ENCODE data around the gene PGM5. TPM values are rescaled to one million over a fixed set of nuclear protein-coding genes. Genes with fewer than 3 reads are reported as not detected.

The PGM5 gene
- total RNA-seq, 1 donor from 2014 or later, result not detected

DNA sequence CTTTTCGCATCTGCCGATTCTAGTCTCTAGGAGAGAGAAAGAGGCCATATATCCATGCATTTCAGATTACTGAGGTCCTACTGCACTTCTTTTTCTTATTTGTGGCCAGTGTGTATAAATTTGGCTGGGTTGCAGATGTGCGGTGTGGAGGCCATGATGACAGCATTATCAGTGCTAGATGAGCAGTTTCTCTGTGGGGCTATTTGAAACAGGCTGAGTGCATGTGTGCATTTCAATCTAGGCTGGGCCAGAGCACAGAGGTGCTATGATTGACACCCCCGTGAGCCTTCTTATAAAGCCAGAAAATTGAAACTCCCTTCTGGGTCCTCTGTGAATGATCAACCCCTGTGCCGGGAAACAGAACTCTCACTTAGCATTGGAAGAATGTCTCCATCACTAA, 114.2 kb downstream of the PGM5 start:
- no peak for DNase-seq
- no peaks in the 10 kb centered on the region for H3K36me3 Mint-ChIP-seq (ENCODE audit: unreplicated experiment)
- no peaks in the 10 kb centered on the region for H3K4me1 Mint-ChIP-seq (ENCODE audit: low read depth, unreplicated experiment)
- no peaks in the 10 kb centered on the region for H3K9me3 Mint-ChIP-seq (ENCODE audit: unreplicated experiment)
- no peak overlapping the region for H3K4me3 Mint-ChIP-seq (ENCODE audit: unreplicated experiment)
- H3K27ac Mint-ChIP-seq (ENCODE audit: unreplicated experiment), result no peak overlapping the region
- TF ChIP-seq, protein P1, sequence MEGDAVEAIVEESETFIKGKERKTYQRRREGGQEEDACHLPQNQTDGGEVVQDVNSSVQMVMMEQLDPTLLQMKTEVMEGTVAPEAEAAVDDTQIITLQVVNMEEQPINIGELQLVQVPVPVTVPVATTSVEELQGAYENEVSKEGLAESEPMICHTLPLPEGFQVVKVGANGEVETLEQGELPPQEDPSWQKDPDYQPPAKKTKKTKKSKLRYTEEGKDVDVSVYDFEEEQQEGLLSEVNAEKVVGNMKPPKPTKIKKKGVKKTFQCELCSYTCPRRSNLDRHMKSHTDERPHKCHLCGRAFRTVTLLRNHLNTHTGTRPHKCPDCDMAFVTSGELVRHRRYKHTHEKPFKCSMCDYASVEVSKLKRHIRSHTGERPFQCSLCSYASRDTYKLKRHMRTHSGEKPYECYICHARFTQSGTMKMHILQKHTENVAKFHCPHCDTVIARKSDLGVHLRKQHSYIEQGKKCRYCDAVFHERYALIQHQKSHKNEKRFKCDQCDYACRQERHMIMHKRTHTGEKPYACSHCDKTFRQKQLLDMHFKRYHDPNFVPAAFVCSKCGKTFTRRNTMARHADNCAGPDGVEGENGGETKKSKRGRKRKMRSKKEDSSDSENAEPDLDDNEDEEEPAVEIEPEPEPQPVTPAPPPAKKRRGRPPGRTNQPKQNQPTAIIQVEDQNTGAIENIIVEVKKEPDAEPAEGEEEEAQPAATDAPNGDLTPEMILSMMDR (IDR thresholded peaks at IDR 0.05; ENCODE audit: partially characterized antibody, unreplicated experiment), result no peak
- H3K27me3 Mint-ChIP-seq (ENCODE audit: unreplicated experiment), result peaks cover 1% of the 10 kb centered on the region

- H3K36me3 Mint-ChIP-seq (ENCODE audit: unreplicated experiment), result no peaks in the 10 kb centered on the region
- H3K27ac Mint-ChIP-seq (ENCODE audit: unreplicated experiment), result no peak overlapping the region
- no peak overlapping the region for H3K4me3 Mint-ChIP-seq (ENCODE audit: unreplicated experiment)
- H3K9me3 Mint-ChIP-seq (ENCODE audit: unreplicated experiment), result no peaks in the 10 kb centered on the region
- H3K4me1 Mint-ChIP-seq (ENCODE audit: low read depth, unreplicated experiment), result no peaks in the 10 kb centered on the region
- no peaks in the 10 kb centered on the region for H3K27me3 Mint-ChIP-seq (ENCODE audit: unreplicated experiment)
- DNase-seq, result no peak
- TF ChIP-seq, protein P1 (IDR thresholded peaks at IDR 0.05; ENCODE audit: partially characterized antibody, unreplicated experiment), result no peak
Observed at GRCh38 chr9:68472119-68472518, 115.7 kb downstream of the PGM5 start.

DNA sequence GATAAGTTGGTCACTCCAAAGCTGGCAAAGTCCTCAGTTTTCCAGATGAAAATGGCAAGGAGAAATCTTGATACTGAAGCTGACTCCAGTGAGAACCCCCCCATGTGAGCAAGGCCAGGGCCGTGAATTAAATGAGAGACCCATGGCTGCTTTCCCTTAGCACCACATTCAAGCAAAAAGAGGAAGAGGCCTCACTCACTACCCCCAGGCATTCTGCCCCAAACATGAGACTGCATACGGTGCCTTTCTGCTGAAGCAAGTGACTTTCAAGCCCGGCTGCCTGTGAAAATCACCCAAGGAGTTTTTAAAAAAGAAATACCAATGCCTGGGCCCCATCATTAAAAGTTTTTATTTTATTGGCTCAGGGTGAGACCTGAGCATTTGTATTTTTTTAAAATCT, 117.4 kb downstream of the PGM5 start:
- Mint-ChIP-seq H3K36me3 (ENCODE audit: unreplicated experiment) (no peaks in the 10 kb centered on the region), H3K4me1 (ENCODE audit: low read depth, unreplicated experiment) (no peaks in the 10 kb centered on the region), H3K27ac (ENCODE audit: unreplicated experiment) (no peak overlapping the region), H3K4me3 (ENCODE audit: unreplicated experiment) (no peak overlapping the region), H3K9me3 (ENCODE audit: unreplicated experiment) (no peaks in the 10 kb centered on the region), H3K27me3 (ENCODE audit: unreplicated experiment) (no peaks in the 10 kb centered on the region)
- TF ChIP-seq, protein P1 (IDR thresholded peaks at IDR 0.05; ENCODE audit: partially characterized antibody, unreplicated experiment), result no peak
- no peak for DNase-seq

- Mint-ChIP-seq H3K9me3 (ENCODE audit: unreplicated experiment) (no peaks in the 10 kb centered on the region), H3K27me3 (ENCODE audit: unreplicated experiment) (no peaks in the 10 kb centered on the region), H3K4me1 (ENCODE audit: low read depth, unreplicated experiment) (no peaks in the 10 kb centered on the region), H3K36me3 (ENCODE audit: unreplicated experiment) (no peaks in the 10 kb centered on the region), H3K4me3 (ENCODE audit: unreplicated experiment) (no peak overlapping the region), H3K27ac (ENCODE audit: unreplicated experiment) (no peak overlapping the region)
- DNase-seq, result no peak
- TF ChIP-seq, protein P1 (IDR thresholded peaks at IDR 0.05; ENCODE audit: partially characterized antibody, unreplicated experiment), result no peak
Observed at GRCh38 chr9:68476422-68476821, 120.0 kb downstream of the PGM5 start.

GRCh38 chr9:68476847-68477246, 120.4 kb downstream of the PGM5 start:
- no peak overlapping the region for H3K27ac Mint-ChIP-seq (ENCODE audit: unreplicated experiment)
- H3K36me3 Mint-ChIP-seq (ENCODE audit: unreplicated experiment), result no peaks in the 10 kb centered on the region
- no peaks in the 10 kb centered on the region for H3K9me3 Mint-ChIP-seq (ENCODE audit: unreplicated experiment)
- no peak overlapping the region for H3K4me3 Mint-ChIP-seq (ENCODE audit: unreplicated experiment)
- TF ChIP-seq, protein P1 (IDR thresholded peaks at IDR 0.05; ENCODE audit: partially characterized antibody, unreplicated experiment), result no peak
- DNase-seq, result no peak
- no peaks in the 10 kb centered on the region for H3K4me1 Mint-ChIP-seq (ENCODE audit: low read depth, unreplicated experiment)
- no peaks in the 10 kb centered on the region for H3K27me3 Mint-ChIP-seq (ENCODE audit: unreplicated experiment)

All from glutamatergic neuron (in vitro differentiated cells).